GM18508 (cell line): ENCODE results near the gene COA1.
"Not testable (repeated sequence)": the region's sequence is repeated elsewhere in the genome, so short reads cannot be mapped to it uniquely, and the experiment has no call there.

Experiments
- ATAC-seq: cut with Tn5 transposase; IDR thresholded peaks from one replicate; pipeline ENCODE4 v1.9.1; 2021; ENCODE audit warnings: moderate number of reproducible peaks; ENCODE audit not compliant: insufficient read depth, unreplicated experiment

The COA1 gene

DNA sequence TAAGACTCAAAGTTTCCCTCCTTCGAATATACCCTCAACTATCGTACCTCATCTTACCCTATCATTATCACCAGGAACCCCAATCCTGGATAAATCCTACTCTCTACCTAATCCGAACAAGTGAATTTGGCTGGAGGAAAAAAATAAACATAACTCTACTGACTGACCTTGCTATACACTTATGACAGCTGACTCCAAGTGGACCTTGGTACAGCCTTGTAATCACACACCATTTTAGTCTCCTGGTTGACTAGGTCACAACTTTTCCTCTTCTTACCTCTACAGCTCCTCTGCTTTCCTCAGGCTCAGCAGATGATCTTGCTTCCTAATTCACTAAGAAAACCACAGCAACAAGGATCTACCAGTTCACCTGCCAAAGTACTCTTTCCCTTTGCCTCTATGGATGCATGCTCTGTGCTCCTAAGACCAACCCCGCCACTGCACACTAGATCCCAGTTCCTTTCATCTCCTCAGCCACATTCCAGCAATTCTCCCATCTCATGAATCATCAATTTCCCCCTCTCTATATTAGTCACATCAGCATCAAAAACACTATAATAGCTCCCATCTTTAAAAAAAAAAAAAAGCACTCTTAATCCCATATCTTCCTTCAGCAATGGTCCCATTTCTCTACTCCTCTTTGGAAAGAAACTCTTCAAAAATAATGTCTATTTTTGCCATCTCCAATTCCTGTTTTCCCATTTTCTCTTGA is 35.5 kb downstream of the COA1 start:
- ATAC-seq = no peak

DNA sequence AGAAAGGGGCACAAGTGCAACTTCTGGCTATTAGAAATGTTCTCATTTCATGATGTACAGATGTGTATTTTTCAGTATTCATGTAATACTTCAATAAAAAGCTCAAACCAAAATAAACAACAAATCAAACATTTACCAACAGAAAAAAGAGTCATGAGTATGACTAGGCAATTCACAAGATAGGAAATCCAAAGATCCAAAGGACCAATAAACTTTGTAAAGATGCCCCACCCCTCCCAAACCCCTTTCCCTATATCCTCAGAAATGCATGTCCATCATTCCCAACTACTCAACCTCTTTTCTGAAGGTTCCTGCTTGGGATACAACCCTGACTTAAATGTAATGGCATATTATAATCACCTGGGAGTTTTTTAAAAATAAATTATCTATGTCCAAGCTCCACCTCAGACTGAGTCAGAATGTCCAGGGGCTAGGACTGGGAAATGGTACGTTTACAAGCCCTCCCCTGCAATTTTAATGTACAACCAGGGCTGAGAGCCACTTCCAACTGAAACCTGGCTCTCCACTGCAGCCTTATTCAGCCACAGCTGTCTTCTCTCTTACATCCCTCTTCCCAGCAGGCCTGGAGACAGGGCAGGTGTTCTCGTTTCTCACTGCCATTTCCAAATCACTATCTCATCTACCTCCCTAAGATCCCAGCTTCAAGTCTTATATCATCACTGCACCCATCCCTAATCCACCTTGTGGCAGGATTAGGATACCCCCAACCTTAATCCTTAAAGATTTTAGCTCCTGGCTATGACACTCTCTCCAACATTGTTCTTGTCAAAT is 36.5 kb downstream of the COA1 start:
- ATAC-seq = no peak

DNA sequence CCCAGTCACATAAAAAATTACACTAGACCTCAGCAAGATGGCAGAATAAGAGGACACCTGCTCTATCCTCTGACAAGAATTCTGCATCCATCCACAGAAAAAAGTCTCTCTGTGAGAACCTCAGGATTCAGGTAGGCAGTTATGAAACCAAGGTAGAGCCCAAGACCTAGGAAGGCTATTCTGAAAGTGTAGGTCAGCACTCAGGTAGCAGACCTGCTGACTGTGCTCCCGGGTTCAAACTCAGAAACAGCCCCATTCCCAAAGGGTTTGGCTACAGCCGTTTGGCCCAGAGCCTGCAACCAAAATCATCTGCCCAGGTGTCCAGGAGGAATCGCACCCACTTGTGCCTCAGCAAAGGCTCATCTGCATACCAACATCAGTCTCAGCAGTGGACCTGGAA is 37.7 kb downstream of the COA1 start:
- ATAC-seq = no peak

DNA sequence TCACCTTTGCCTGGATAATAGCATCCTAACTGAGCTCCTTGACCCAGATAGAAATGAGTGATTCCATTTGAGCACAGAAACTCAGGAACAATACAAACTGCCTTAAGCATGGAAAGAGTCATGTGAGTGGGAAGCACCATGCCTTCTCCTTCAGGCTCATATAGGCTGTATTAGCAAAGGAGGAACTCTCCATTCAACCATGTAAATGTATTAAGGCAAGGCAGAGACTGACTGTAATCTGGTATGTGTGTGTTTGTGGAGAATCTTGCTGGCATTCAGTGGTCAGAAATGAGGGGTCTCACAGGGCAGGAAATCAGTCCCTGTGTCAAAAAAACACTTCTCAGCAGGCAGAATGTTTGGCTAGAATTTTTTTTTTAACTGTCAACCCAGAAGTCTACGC is 40.2 kb downstream of the COA1 start:
- ATAC-seq = no peak

DNA sequence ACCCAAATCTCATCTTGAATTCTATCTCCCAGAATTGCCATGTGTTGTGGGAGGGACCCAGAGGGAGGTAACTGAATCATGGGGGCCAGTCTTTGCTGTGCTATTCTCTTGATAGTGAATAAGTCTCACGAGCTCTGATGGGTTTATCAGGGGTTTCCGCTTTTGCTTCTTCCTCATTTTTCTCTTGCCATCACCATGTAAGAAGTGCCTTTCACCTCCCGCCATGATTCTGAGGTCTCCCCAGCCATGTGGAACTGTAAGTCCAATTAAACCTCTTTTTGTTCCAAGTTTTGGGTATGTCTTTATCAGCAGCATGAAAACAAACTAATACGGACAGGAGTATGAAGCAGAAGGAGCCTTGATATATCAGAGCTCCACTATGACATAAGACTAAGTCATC is 41.5 kb downstream of the COA1 start:
- ATAC-seq = not testable (repeated sequence)

DNA sequence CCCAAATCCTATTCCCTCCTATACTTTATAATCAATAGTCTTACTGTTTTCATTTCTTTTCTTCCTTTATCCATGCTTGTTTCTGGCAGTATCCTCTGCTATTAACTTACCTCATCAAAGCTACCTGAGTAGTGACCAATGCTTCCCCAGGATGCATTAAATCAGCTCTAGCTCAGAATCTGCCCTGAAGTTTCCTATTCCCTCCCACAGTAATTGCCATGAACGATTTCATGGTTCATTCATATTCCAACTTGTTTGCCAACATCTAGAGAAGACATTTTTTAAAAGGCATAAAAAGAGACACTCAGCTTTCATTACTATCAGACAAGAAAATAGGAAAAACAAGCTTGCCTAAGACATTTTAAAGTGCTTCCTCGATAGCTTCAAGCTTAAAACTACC is 42.3 kb downstream of the COA1 start:
- no peak for ATAC-seq

DNA sequence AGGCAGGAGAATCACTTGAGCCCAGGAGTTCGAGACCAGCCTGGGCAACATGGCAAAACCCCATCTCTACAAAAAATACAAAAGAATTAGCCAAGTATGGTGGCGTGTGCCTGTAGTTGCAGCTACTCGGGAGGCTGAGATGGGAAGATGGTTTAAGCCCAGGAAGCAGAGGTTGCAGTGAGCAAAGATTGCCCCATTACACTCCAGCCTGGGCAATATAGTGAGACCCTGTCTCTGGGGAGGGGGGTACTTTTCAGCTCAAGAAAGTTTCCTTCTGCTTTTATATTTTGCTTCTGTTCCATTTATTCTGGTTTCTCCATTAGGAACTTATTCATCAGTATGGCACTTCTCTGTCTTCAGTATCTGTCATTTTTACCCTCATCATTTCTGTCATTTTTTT is 48.6 kb downstream of the COA1 start:
- ATAC-seq = no peak

DNA sequence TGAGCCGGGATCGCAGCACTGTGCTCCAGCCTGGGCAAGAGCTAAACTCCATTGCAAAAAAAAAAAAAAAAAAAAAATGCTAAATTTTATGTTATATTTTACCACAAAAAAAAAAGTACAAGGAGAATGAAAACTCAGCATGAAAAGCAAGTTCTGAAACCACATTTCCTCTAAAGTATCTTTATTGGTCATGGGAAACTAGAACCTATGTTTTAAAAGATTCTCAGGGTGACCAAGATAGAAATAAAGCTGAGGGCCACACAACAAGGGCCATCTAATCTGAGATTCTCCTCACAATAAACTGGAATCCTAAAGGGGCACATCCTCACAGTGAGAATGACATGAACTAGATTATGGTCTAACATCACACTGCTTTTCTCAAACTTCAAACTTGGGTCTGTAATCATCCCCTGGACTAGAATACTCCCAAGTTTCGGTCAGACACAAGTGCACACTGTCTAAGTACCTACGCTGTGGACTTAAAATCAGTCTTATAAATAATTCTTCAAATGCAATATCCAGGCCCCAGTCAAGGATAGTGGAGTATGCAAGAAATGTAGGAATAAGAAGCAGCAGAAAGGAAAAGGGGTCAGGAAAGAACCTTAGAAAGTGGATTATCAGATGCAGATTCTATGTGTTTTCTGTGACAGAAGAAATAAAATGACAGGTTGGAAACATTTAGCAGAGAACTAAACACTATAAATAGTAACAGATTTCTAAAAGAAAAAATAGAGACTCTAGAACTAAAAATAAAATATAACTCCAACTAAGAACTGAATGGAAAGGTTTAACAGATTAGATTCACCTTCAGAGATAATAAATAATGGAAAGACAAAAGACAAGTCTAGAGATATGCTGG is 49.9 kb downstream of the COA1 start:
- no peak for ATAC-seq

DNA sequence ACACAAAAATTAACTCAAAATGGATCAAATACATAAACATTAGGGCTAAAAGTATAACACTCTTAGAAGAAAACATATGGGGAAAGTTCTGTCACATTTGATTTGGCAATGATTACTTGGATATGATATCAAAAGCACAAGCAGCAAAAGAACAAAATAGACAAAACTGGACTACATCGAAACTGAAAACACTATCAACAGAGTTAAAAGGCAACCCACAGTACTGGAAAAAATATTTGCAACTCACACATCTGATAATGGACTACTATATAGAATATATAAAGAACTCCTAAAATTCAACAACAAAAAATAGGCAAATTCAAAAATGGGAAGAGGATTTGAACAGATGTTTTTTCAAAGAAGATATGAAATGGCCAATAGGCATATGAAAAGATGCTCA is 51.0 kb downstream of the COA1 start:
- ATAC-seq = no peak

DNA sequence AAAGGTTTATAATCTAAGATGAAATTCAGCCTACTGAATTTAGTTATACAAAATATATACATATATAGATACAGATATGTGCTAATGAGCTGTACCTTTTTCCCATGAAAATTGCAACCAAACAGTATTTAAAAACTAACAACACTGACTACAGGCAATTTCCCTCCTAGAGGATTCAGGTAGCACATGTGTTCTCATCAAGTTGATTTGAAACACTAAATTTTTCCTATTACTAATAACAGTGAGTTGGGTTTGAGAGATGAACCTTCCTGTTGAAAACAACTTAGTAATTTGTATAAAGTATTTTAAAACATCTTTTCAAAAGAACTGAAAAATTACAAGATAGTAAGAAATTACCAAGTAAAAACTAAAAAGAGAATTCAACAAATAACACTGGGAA is 51.5 kb downstream of the COA1 start:
- ATAC-seq = no peak

DNA sequence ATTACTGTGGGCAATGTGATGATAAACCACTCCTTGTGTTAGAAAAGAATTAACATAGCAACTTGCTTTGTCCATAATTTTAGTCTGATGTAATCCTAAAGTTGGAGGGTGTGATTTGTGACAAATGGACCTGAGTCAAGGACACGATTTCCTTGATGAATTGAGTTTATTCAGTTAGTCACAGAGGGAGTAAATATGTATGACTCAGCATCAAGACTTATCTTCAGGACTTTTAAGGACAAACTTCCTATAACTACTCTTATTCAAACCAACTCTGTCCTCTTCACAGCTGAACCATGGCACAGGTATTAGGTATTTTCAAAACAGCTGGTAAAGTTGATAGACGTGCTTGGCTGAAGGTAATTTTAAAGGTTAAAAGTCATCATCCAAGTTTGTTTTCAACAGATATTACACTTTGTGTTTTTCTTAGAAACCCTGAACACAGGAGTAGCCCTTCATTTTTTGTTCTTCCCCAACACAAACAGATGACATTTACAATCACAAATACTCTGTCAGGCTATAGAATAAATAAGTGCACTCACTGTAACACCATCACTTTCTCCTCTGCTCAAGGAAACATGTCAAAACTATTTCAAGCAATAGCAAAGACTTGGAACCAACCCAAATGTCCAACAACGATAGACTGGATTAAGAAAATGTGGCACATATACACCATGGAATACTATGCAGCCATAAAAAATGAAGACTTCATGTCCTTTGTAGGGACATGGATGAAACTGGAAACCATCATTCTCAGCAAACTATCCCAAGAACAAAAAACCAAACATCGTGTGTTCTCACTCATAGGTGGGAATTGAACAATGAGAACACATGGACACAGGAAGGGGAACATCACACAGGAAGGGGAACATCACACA is 54.5 kb downstream of the COA1 start:
- ATAC-seq = no peak

DNA sequence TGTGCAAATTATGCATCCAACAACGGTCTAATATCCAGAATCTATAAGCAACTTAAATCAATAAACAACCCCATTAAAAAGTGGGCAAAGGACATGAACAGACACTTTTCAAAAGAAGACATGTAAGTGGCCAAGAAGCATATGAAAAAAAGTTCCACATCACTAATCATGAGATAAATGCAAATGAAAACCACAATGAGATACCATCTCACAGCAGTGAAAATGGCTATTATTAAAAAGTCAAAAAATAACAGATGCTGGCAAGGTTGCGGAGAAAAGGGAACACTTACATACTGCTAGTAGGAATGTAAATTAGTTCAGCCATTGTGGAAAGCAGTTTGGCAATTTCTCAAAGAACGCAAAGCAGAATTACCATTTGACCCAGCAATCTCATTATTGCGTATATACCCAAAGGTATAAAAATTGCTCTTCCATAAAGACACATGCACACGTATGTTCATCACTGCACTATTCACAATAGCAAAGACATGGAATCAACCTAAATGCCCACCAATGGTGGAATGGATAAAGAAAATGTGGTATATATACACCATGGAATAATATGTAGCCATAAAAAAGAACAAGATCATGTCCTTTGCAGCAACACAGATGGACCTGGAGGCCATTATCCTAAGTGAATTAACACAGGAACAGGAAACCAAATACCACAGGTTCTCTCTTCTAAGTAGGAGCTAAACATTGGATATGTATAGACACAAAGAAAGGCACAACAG is 55.9 kb downstream of the COA1 start:
- not testable (repeated sequence) for ATAC-seq

DNA sequence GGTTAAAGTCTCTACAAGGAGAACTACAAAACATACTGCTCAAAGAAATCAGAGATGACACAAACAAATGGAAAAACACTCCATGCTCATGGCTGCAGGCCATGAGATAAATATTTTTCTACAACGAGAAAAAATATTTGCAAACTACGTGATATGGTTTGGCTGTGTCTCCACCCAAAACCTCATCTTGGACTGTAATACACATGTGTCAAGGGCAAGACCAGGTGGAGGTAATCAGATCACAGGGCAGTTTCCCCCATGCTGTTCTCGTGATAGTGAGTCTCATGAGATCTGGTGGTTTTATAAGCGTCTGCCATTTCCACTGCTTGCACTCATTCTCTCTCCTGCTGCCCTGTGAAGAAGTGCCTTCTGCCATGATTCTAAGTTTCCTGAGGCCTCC is 57.8 kb downstream of the COA1 start:
- ATAC-seq = no peak

DNA sequence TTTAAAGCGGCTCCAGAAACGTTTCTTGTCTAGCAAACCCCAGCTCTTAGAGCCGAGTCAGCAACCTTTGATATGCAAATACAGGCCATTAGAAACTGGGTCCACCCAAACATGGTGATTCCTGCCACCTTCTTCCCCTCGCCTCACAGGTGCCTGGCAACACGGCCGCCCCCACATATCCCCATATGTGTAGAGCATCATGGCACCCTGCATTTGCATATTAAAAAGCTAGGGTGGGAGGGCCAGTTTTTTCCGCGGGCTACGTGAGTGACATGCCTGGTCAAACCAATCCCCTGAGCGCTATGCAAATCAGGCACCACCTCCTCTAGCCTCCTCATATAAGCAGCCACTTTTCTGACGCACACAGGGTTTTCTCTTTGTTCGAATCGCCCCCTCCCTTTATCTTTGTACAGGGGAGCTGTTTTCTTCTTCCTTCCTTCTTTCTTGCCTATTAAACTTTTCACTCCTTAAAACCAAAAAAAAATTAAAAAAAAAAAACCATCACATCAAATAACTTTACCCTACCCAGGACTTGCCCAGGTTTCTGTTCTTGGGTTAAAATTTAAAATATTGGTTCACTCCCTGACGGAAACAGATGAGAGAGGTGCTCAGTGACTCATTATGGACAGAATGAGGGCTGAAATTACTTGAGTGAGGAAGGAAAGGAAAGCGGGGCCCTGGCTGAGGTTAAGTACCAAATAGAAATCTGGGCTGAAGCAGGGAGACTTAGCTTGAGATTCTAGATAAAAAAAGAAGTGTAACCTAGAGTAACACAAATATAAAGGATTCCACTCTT is 59.8 kb downstream of the COA1 start:
- ATAC-seq = no peak

DNA sequence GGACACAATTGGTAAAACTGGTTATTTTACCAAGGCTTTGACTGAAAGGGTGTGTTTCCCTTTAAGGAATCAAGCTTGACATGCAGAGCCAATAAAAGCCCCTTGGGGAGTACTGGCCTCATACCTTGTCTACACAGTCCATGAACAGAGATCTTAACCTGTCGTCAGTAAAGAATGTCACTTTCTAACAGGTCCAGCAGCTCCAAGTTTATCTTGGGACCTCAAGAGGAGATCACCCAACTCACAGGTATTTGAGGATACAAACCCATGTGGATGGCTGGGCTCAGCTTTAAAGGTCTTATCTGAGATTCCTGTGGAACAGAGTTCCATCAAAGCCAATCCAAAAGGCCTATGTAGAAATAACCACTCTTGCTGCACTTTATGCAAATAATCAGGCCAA is 61.3 kb downstream of the COA1 start:
- no peak for ATAC-seq

DNA sequence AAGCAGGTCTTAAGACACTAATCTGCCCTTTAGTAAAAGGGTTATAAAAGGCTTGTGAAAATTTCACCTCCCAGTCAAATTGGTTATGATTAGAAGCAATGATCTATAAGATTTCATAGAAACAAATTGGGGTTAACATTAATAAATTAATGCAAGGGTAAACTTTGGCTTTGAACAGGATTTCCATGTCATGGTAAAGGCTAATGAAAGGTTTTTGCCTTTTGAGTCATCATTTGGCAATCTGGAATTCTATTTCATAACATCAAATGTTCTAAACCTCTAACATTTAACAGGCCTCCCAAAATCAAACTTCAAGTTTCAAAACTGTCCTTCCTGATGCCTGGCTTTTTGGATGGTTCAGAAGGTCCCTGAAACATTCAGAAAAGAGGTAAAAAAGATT is 62.4 kb downstream of the COA1 start:
- no peak for ATAC-seq

DNA sequence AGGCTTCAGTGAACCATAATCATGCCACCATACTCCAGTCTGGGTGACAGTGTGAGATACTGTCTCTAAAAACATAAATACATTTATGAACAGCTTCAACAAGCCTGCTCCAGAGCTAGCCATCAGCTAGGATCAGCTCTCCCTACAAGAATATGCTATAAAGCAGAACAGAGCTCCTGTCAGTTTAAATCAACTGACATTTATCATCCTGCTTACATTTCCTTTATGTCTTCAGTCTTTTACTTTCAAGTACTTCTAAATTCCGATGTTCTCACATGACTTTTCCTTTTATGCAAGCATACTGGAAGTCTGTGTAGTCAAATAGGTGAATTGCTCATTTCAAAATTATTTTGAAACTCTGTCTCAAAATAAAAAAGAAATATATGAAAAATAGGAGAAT is 64.6 kb downstream of the COA1 start:
- no peak for ATAC-seq

DNA sequence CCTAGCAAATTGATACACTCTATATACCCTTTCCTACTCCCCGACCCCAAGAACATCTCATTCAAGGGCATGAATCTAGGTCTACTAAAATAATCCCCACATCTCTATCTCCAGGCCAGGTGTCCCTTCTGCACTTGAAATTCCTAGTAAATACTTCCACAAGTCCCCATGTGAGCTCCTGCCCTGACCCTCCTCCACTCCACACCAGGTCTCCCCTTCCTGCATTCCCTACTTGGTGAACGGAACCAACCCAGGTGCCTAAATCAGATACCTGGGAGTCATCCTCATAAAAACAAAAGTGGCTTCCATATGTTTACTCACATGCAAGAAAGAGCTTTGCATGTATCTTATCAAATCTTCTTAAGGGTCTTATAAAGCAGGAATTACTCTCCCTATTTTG is 69.2 kb downstream of the COA1 start:
- ATAC-seq = no peak

DNA sequence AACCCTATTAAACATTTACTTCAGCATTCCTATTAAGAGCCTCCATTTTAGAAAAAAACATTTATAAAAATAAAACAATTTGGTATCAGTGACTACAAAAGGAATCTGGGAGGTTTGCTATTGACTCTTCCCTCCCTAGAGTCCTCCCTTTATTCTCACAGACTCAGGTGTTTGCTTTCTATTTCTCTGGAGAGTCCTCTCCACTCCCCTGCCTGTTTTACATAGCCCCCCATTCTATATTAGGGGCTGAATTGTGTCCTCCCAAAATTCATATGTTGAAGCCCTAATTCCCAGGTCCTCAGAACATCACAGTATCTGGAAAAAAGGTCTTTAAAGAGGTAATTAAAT is 69.8 kb downstream of the COA1 start:
- no peak for ATAC-seq
